Measurements from ENCODE around the gene SMG9. TPM values are rescaled to one million over a fixed set of nuclear protein-coding genes. Genes with fewer than 3 reads are reported as not detected.

Gene SMG9
- total RNA-seq, 2 experiments from 2014 or later, result 48.9 to 53.1 TPM

DNA sequence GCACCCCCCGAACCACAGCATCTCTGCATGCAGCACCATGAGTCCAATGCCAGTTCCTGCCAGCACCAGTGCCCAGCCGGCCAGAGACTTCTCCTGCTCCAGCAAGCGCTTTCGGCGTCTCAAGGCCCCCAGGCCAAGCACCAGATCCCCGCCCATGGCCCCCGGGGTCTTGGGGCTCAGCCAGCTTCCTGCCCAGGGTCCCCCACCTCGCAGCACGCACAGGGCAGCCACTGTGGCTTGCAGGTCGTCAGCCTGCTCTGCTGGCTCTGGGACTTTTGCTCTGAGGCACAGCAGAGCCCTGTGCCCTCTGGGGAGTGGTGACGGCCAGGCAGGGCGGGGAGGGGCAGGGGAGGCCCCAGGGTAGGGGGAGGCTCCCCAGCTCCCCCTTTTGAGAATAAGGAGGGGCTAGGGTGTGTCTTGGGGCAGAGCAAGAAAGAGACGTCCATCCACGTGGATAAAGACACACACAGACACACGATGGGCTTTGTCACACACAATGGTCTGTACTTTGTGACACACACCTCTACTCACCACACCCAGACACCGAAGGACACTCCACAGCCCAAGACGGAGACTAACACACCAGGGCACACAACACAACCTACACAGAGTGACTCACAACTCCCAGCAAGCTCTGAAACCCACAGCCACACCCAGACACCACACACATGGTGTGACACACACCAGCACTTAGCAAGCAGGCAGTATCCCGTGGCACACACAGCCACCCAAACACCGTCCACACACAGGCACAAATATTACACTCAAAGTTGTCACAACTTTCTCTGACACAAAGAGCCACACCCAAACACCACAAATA is 26.2 kb upstream of the SMG9 start, which contains the start of gene KCNN4:
KCNN4 (minus strand) TSS at position 268 of the 820 bp plus-strand sequence; CDS start at position 156, 112 bp downstream.
- H3K4me1 Mint-ChIP-seq (ENCODE audit: low read depth), result peaks cover 69% of the 10 kb centered on the region
- CTCF ChIA-PET, result interaction anchor here (0.6 to 8.3 kb wide), 7 partner anchors 14 to 112 kb away, joined by 3 to 122 read pairs (median 6); no protein-coding TSS in a partner anchor
- H3K27ac Mint-ChIP-seq, result peak within 1 kb of the TSS; percentile 83
- TF ChIP-seq, protein P1, sequence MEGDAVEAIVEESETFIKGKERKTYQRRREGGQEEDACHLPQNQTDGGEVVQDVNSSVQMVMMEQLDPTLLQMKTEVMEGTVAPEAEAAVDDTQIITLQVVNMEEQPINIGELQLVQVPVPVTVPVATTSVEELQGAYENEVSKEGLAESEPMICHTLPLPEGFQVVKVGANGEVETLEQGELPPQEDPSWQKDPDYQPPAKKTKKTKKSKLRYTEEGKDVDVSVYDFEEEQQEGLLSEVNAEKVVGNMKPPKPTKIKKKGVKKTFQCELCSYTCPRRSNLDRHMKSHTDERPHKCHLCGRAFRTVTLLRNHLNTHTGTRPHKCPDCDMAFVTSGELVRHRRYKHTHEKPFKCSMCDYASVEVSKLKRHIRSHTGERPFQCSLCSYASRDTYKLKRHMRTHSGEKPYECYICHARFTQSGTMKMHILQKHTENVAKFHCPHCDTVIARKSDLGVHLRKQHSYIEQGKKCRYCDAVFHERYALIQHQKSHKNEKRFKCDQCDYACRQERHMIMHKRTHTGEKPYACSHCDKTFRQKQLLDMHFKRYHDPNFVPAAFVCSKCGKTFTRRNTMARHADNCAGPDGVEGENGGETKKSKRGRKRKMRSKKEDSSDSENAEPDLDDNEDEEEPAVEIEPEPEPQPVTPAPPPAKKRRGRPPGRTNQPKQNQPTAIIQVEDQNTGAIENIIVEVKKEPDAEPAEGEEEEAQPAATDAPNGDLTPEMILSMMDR (IDR thresholded peaks at IDR 0.05), result no peak
- ATAC-seq, result peak; percentile 67
- peaks cover 3% of the 10 kb centered on the region for H3K27me3 Mint-ChIP-seq
- peak; percentile 87 for DNase-seq
- intact Hi-C loops (cut with micrococcal nuclease), result loop anchor here (2.0 to 10.0 kb wide), 2 partner anchors 16 to 106 kb away; partner anchors contain the start of gene PLAUR
- peaks cover 27% of the 10 kb centered on the region for H3K36me3 Mint-ChIP-seq (ENCODE audit: low read depth)
- H3K4me3 Mint-ChIP-seq, result peak within 1 kb of the TSS; percentile 72
- peaks cover 2% of the 10 kb centered on the region for H3K9me3 Mint-ChIP-seq
- POLR2A ChIA-PET, result interaction anchor here (0.7 to 8.5 kb wide), 5 partner anchors 10 to 36 kb away, joined by 3 to 137 read pairs (median 6); partner anchors contain the start of gene SMG9

DNA sequence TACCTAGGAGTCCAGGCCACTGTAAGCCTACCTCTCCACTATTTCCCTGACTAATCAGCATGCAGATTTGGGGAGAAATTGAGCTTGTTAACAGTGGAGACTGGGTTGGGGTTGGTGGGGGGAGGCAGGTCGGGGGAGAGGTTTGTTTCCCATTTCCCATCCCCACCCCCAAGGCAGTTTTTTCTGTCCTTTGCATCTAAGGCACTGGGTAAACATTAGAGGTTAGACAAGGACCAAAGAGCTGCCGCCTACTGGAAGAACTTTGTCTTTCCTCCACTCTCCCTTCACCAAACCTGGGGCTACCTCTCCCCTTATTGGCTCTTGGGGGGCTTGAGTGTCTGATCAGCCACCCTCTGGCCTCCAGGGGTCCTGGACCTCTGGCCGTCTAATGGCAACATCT is 25.1 kb upstream of the SMG9 start:
- Mint-ChIP-seq H3K4me1 (ENCODE audit: low read depth) (peaks cover 69% of the 10 kb centered on the region), H3K27me3 (peaks cover 3% of the 10 kb centered on the region), H3K4me3 (peak overlapping the region; percentile 72), H3K9me3 (peaks cover 2% of the 10 kb centered on the region), H3K27ac (peak overlapping the region; percentile 83), H3K36me3 (ENCODE audit: low read depth) (peaks cover 37% of the 10 kb centered on the region)
- no peak for DNase-seq
- POLR2A ChIA-PET, result interaction anchor here (1.1 to 8.5 kb wide), 5 partner anchors 14 to 247 kb away, joined by 3 to 137 read pairs (median 6); partner anchors contain the start of genes SMG9 and ZNF575
- intact Hi-C loops (cut with micrococcal nuclease), result loop anchor here (2.0 to 10.0 kb wide), 2 partner anchors 15 to 105 kb away; partner anchors contain the start of gene PLAUR
- ATAC-seq, result no peak
- TF ChIP-seq, protein P1 (IDR thresholded peaks at IDR 0.05), result no peak
- CTCF ChIA-PET, result interaction anchor here (0.9 to 8.3 kb wide), 6 partner anchors 13 to 112 kb away, joined by 3 to 122 read pairs (median 9); no protein-coding TSS in a partner anchor

DNA sequence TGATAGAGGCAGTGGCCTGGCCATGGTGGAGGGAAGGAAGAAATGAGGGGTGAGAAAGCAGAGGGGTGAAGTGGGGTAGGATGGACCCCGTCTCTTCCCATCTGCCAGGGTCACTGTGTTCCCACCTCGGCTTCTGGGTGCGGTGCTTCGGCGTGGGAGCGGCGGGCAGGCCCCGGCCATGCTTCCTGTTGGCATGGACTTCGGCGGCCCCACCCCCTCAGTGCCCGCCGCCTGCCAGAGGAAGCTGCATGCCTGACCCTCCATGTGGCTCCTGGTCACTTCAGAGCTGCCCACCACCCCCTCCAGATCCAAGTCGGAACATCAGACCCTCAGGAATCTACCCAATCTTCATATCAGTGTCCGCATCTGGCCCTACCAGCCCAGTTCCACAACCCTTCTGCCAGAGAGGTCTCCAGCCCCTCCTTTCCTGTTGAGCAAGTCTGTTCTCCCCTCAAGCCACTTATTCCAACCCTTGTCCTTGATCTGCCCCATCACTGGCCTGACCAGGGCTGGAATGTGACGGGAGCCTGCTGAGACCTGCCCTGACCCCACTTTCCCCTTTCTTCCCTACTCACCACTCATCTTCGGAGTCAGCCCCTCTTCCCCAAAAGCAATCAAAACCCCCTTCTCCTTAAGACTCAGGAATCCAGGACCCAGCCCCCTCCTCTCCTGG is 24.5 kb upstream of the SMG9 start:
- Mint-ChIP-seq H3K9me3 (peaks cover 2% of the 10 kb centered on the region), H3K27ac (peak overlapping the region; percentile 83), H3K27me3 (peaks cover 3% of the 10 kb centered on the region), H3K4me1 (ENCODE audit: low read depth) (peaks cover 63% of the 10 kb centered on the region), H3K36me3 (ENCODE audit: low read depth) (peaks cover 39% of the 10 kb centered on the region), H3K4me3 (peak overlapping the region; percentile 72)
- TF ChIP-seq, protein P1 (IDR thresholded peaks at IDR 0.05), result no peak
- ChIA-PET CTCF (interaction anchor here (0.9 to 8.3 kb wide), 6 partner anchors 12 to 111 kb away, joined by 3 to 122 read pairs (median 10); no protein-coding TSS in a partner anchor), POLR2A (interaction anchor here (1.2 to 8.5 kb wide), 4 partner anchors 15 to 246 kb away, joined by 3 to 137 read pairs (median 48); partner anchors contain the start of genes SMG9 and ZNF575)
- intact Hi-C loops (cut with micrococcal nuclease), result no loop called here
- DNase-seq (no peak), ATAC-seq (no peak)

- H3K27ac Mint-ChIP-seq, result peak overlapping the region; percentile 83
- peak overlapping the region; percentile 72 for H3K4me3 Mint-ChIP-seq
- peaks cover 57% of the 10 kb centered on the region for H3K4me1 Mint-ChIP-seq (ENCODE audit: low read depth)
- peaks cover 40% of the 10 kb centered on the region for H3K36me3 Mint-ChIP-seq (ENCODE audit: low read depth)
- intact Hi-C loops (cut with micrococcal nuclease), result no loop called here
- ChIA-PET POLR2A (interaction anchor here (5.3 to 8.5 kb wide), 2 partner anchors 14 to 23 kb away, joined by 45 to 137 read pairs; partner anchors contain the start of gene SMG9), CTCF (interaction anchor here (1.1 to 8.3 kb wide), 7 partner anchors 12 to 110 kb away, joined by 3 to 122 read pairs (median 6); partner anchors contain the start of gene SMG9)
- peaks cover 2% of the 10 kb centered on the region for H3K9me3 Mint-ChIP-seq
- DNase-seq, result no peak
- TF ChIP-seq, protein P1 (IDR thresholded peaks at IDR 0.05), result no peak
- peaks cover 2% of the 10 kb centered on the region for H3K27me3 Mint-ChIP-seq
- ATAC-seq, result no peak
Observed at GRCh38 chr19:43778651-43779050, 23.9 kb upstream of the SMG9 start.

All from activated CD8-positive, alpha-beta T cell treated with anti-CD3 and anti-CD28 coated beads for 36 hours (primary cell).